WTC11 (cell line): ENCODE results near the gene MICAL2.

Experiments
- AFF4 ChIP-seq: sonication (generic); formaldehyde crosslinking; IDR thresholded peaks from 2 replicates; pipeline ENCODE4 v1.8.1; 2023; ENCODE audit warnings: mild to moderate bottlenecking, missing genetic modification reagents, borderline replicate concordance
- ATF2 ChIP-seq: sonication (generic); formaldehyde crosslinking; IDR thresholded peaks from 2 replicates; pipeline ENCODE4 v1.8.1; 2022; ENCODE audit warnings: low read depth, missing genetic modification reagents, borderline replicate concordance
- CBFB ChIP-seq: sonication (generic); formaldehyde crosslinking; IDR thresholded peaks from 2 replicates; pipeline ENCODE4 v1.8.1; 2022; ENCODE audit warnings: mild to moderate bottlenecking, low read depth, missing genetic modification reagents
- CTCF ChIP-seq: fragments of 200-600 bp; IDR thresholded peaks from 2 replicates; pipeline ENCODE4 v1.8.0; 2022; ENCODE audit warnings: antibody characterized with exemption
- E2F1 ChIP-seq: sonication (generic); formaldehyde crosslinking; IDR thresholded peaks from 2 replicates; pipeline ENCODE4 v1.8.0; 2022; ENCODE audit warnings: mild to moderate bottlenecking, missing genetic modification reagents
- E2F4 ChIP-seq: sonication (generic); formaldehyde crosslinking; IDR thresholded peaks from 2 replicates; pipeline ENCODE4 v1.8.1; 2022; ENCODE audit warnings: low read depth, mild to moderate bottlenecking, moderate library complexity, missing genetic modification reagents, borderline replicate concordance
- ELF4 ChIP-seq: sonication (generic); formaldehyde crosslinking; IDR thresholded peaks from 2 replicates; pipeline ENCODE4 v1.8.1; 2022; ENCODE audit warnings: low read depth, mild to moderate bottlenecking, moderate library complexity, missing genetic modification reagents
- ESRRA ChIP-seq: sonication (generic); formaldehyde crosslinking; IDR thresholded peaks from 2 replicates; pipeline ENCODE4 v1.8.1; 2022; ENCODE audit warnings: mild to moderate bottlenecking, missing genetic modification reagents, borderline replicate concordance
- ETV6 ChIP-seq: sonication (generic); formaldehyde crosslinking; IDR thresholded peaks from 2 replicates; pipeline ENCODE4 v1.8.1; 2022; ENCODE audit warnings: mild to moderate bottlenecking, missing genetic modification reagents
- MAX ChIP-seq: sonication (generic); formaldehyde crosslinking; IDR thresholded peaks from 2 replicates; pipeline ENCODE4 v1.8.0; 2022; ENCODE audit warnings: mild to moderate bottlenecking, missing genetic modification reagents
- NFYB ChIP-seq: sonication (generic); formaldehyde crosslinking; conservative IDR thresholded peaks from 2 replicates; pipeline ENCODE4 v1.8.0; 2022; ENCODE audit warnings: low read depth, missing genetic modification reagents
- NR1H2 ChIP-seq: sonication (generic); formaldehyde crosslinking; IDR thresholded peaks from 2 replicates; pipeline ENCODE4 v1.9.0; 2021; ENCODE audit warnings: mild to moderate bottlenecking, moderate library complexity, missing genetic modification reagents
- SOX15 ChIP-seq: fragments of 250-450 bp; sonication (Bioruptor Pico); IDR thresholded peaks from 2 replicates; pipeline ENCODE4 v1.9.0; 2021; ENCODE audit warnings: mild to moderate bottlenecking
- ZNF263 ChIP-seq: sonication (generic); formaldehyde crosslinking; IDR thresholded peaks from 2 replicates; pipeline ENCODE4 v1.8.1; 2022; ENCODE audit warnings: low read depth, mild to moderate bottlenecking, moderate library complexity, missing genetic modification reagents

- TF ChIP-seq ETV6 (CRISPR knock-in tag), result no peak
- no peak for TF ChIP-seq CTCF
- no peak for TF ChIP-seq NFYB (CRISPR knock-in tag)
- no peak for TF ChIP-seq CBFB
- TF ChIP-seq E2F1 (CRISPR knock-in tag), result no peak
- no peak for TF ChIP-seq ATF2 (CRISPR knock-in tag)
- no peak for TF ChIP-seq AFF4 (CRISPR knock-in tag)
- TF ChIP-seq E2F4, result no peak
- TF ChIP-seq MAX (CRISPR knock-in tag), result no peak
- no peak for TF ChIP-seq ZNF263
- no peak for TF ChIP-seq ELF4 (CRISPR knock-in tag)
- no peak for TF ChIP-seq SOX15 (CRISPR knock-in tag)
- no peak for TF ChIP-seq ESRRA (CRISPR knock-in tag)
- no peak for TF ChIP-seq NR1H2 (CRISPR knock-in tag)
These were observed 17.9 kb downstream of the MICAL2 start for GRCh38 chr11:12128301-12128751.
